GM18868 (cell line): ENCODE measurements around the gene ALX3.
A peak's percentile ranks its signal among the peaks of the same experiment; 100 is the strongest.
"Not testable (repeated sequence)": the region's sequence is repeated elsewhere in the genome, so short reads cannot be mapped to it uniquely, and the experiment has no call there.

ENCODE experiments used
- ATAC-seq: cut with Tn5 transposase; IDR thresholded peaks from one replicate; pipeline ENCODE4 v1.9.1; 2021; ENCODE audit warnings: mild to moderate bottlenecking, moderate library complexity; ENCODE audit not compliant: unreplicated experiment

The ALX3 gene

DNA sequence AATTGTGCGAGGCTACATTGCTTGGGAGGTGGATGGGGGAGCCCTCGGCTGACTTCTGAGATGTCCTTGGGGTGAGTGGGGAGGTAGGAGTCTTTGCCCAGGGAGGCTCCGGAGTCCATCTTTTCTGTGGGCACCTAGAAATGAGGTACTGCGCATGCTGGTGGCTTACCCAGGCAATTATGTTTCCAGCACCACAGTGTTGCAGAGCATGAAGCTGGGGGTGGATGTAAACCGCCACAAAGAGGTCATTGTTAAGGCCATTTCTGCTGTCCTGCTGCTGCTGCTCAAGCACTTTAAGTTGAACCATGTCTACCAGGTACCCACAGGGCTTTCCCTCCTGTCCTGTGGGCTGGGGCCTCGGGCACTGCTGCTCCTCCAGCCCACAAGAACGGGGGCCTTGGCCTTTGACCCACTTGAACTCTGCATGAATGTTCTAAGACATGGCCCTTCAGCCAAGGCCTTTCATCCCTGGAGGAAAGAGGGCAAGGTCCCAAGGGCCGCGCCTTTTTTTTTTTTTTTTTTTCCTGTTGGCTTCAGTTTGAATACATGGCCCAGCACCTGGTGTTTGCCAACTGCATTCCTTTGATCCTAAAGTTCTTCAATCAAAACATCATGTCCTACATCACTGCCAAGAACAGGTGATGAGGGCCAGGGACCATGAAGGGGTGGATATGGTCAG, 21.4 kb downstream of the ALX3 start:
- no peak for ATAC-seq

DNA sequence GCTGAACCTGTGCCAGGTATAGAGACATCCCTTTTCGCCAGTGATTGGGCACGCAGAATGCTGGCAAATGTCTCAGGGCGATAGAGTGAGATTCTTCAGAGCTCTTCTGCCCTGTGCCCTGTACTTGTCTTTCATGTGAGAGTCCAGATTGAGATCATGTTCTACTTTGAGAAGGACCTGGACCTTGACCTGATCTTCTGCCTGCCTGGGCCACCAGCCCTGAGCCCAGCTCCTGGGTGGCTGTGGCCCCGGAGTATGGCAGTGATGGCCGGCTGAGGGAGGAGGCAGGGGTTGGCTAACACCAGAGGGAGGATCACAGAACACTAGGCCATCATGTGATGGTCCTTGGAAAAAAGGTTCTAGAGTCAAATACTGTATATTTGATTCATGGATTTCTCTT, 22.2 kb downstream of the ALX3 start:
- ATAC-seq: no peak

DNA sequence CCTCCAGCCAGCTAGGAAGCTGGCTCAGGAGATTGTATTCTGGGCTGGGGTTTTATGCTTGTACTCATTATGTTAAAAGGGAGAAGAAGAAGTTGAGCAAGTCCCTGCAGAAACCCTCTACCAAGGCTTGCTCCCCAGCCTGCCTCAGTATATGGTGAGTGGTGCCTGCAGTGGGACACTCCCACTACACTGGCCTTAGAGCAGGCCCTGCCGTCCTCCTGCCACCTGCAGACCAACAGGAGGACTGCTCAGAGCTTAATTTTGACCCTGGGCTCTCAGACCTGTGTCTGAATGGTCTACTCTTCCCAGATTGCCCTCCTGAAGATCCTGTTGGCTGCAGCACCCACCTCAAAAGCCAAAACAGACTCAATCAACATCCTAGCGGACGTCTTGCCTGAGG, 23.0 kb downstream of the ALX3 start:
- no peak for ATAC-seq

DNA sequence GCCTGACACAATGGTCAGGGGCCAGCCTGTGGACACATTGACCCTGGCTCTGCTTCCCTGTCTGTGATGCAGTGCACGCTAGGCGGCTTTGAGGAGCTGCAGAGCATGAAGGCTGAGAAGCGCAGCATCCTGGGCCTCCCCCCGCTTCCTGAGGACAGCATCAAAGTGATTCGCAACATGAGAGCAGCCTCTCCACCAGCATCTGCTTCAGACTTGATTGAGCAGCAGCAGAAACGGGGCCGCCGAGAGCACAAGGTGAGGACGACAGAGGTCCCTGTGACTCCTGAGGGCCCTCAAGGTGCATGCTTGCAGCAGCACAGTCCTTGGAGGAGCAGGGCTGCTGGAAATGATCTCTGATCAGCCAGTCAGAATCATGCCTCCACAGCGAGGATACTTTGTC, 27.5 kb downstream of the ALX3 start:
- no peak for ATAC-seq

DNA sequence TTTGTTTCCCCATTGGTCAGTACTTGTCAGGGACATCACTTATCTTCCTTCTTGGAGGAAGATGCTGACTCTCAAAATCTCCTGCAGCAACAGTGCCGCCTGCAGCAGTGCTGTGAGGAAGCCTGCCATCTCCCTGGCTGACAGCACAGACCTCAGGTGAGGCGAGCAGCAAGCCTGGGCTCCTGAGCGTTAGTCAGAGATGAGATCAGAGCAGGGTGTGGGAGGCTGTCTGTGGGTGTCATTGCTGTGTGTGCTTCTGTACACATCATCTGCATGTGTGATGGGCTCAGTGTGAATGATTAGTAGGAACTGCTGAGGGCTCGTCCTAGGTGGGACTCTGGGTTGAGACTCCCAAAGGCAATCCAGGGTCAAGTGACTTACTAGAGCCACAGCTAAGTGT, 29.9 kb downstream of the ALX3 start:
- ATAC-seq: no peak

DNA sequence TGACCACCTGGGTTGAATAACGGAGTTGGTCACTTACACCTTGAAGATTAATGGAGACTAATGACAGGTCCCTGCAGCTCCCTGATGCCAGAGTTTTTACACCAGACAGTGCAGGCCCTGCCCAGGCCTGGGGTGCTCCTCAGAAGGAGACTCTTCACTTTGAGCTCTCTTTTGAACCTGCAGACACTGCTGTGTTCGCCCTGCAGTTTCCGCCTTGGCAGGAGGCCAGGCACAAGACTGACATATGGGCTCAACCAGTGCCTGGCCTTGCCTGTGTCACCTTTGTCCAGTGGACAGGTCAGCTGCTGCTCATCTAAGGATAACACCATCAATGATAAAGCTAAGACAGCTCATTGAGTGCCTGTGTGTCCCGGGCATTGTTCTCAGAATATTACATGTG, 30.8 kb downstream of the ALX3 start:
- no peak for ATAC-seq

DNA sequence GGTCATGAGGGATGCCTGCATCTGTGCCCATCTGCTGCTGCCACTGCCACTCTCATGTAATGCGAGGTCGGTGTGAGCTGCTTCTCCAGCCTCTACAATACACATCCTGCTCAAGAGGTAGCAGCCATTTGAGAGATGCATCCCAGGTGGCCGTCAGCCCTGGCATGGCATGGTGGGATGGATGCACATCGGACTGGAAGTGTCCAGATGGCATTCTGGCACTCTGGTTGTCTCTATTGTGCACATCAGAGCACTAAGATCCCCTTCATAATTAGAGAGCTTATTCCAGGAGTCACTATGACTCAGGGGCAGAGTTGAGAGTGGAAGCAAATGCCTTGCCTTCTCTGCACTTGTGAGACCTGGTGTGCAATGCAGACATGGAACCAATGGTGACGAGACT, 32.2 kb downstream of the ALX3 start:
- no peak for ATAC-seq

DNA sequence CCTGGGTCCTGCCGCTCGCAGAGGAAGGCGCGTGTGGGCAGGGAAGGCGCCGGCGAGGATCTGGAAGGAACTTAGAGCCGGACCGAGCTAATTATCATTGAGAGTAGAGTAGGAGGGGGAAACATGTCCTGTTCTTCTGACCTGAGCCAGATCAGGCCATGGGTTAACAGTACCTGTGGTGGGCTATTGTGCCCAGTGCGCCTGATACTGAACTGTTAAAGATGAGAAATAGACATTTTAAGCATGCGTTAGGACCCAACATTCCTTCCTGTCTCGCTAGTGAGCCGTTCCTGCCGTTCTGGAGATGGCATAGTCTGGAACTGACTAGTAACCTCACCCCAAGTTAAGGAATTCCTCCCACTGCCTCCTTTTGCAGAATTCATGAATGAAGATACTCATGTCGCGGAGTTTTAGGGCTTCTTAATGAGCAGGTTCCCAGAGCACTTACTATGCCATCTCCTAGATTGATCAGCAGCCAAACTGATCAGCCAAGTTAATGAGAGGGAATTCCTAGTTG, 35.2 kb downstream of the ALX3 start:
- no peak for ATAC-seq

DNA sequence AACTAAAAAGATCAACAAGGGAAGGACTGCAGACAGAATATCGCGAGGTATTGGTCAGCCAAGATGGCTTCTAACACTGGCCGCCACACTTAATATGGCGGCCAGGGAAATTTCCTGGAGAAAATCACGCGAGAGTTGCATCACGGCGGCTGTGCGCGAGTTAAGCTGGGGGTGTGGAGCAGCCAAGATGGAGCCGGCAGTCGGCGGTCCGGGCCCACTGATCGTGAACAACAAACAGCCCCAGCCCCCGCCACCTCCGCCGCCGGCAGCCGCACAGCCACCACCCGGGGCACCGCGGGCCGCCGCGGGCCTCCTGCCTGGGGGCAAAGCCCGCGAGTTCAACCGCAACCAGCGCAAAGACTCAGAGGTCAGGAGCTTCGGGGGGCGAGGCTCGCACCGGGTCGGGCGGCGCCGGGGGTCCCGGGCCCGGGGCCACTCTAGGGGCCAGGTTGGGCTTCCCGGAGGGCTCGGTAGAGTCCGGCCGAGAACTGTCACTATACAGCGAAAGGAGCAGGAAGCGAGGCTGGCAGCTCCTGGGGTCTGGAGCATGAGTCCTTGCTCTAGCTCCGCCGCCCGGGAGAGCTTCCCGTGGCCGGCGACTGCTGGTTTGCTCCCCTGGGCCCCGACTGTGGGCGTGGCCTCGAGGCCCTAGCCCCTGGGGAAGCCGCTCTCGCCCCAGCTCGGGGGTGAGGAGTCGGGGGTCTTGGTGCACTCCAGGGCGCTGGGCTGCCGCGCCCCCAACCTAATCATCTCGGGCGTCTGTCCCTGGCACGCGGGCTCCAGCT, 35.8 kb downstream of the ALX3 start, which contains the start of gene STRIP1:
Gene STRIP1 (plus strand): TSS at position 174 of the 785 bp plus-strand sequence. CDS start 14 bp downstream, at position 188.
- peak; percentile 93 for ATAC-seq

DNA sequence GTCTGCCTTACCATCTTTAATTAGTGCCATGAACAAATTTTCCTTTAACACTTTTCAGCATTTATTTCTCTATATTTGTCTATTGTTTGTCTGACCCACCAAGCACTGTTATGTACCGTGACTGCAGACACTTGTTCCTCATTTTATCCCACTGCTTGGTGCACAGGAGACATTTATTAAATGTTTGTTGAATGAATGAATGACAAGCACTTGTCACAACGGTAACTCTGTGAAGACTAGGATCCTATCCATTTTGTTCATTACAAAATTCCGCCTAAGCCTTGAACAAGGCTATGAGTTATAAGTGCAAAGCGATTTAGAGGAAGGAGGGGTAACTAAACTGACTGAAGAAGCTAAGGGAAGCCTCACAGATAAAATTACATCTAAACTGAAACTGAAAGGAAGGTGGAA, 36.4 kb downstream of the ALX3 start:
- ATAC-seq: no peak

DNA sequence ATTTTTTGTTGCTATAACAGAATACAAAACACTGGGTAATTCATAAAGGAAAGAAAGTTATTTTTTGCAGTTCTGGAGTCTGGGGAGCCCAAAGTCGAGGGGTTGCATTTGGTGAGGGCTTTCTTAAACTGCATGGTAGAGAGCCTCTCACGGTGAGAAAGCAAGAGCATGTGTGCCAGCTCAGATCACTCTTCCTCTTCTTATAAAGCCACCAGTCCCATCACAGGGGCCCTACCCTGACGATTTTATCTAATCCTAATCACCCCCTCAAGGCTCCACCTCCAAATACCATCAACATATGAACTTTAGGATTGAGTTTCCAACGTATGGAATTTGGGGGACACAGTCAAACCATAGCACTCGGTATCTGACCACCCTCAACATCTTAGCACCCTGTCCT, 37.1 kb downstream of the ALX3 start:
- no peak for ATAC-seq

DNA sequence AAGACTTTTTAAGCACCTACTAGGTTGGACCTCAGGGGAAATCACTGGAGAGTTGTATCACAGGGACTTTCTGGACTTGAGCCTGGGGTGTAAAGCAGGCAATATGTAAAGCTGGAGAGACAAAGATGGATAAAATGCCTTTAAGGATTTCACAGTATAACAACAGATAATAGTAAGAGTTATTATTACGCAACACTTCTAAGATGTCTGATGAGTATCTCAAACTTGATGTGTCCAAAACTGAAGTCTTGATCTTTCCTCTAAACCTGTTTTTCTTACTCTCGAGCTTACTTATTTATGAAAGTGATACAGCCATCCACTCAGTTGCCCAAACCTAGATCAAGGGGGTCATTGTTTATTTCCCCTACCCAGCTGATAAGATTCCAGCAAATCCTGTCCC, 38.1 kb downstream of the ALX3 start:
- ATAC-seq: no peak

DNA sequence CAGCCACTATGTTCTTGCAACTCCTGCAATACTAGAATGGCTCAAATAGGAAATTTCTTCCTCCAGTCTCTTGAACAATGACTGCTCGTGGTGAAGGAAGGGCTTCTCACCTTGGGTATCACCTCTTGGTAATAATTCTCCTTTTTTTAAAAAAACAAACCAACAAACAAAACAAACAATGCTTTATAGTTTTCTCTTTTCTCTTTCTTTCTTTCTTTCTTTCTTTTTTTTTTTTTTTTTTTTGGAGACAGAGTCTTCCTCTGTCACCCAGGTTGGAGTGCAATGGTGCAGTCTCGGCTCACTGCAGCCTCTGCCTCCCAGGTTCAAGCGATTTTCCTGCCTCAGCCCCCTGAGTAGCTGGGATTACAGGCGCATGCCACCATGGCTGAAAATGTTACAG, 39.8 kb downstream of the ALX3 start:
- ATAC-seq: not testable (repeated sequence)

DNA sequence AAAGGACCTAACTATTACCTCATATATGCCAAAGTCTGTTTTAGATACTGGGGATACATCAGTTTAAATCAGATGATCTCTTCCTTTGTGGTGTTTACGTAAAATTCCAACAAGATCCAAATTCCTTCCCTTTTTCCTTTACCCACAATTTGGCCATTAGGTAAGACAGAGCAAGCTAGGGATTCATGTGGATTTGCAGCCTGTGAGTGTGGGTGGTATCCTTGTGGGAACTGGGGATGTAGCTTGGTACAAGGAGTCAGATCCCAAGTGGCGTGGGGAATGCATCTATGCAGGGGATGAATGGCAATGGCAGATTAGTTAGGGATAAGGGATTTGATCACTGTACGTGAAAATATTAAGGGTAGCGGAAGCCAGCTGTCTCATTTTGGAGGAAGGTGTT, 45.9 kb downstream of the ALX3 start:
- ATAC-seq: no peak

DNA sequence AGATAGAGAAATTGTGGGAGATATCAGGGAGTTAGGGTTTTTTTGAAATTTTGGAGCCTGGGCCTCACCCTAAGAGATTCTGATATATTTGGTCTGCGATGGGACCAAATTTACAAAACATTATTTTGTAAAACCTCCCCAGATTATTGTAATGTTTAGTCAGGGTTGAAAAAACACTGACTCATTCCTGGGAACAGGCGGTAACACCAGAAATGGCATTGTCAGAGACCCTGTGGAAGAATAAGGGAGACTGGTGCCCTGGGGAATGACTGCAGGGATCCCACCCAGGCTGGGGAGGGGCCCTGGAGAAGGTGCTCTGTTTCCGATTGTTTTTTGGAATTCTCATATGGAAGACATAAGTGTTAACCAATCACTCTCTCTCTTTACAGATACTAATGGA, 49.2 kb downstream of the ALX3 start:
- ATAC-seq: no peak

DNA sequence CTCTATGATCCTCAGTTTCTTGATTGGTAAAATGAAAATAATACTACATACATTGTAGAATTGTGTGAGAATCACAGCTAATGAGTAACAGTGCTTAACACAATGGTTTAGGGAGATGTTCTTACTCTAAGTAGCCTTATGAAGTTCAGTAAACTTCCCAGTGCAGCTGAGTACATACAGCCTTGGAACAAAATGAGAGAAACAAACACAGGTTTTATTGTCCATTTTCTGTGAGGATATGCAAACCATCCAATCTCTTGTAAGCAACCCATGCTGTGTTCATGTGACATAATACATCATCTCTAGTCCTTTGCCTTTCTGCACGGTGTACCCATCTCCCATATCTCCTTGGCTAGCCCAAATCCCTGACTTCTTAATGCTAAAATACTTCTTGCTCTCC, 50.7 kb downstream of the ALX3 start:
- no peak for ATAC-seq

DNA sequence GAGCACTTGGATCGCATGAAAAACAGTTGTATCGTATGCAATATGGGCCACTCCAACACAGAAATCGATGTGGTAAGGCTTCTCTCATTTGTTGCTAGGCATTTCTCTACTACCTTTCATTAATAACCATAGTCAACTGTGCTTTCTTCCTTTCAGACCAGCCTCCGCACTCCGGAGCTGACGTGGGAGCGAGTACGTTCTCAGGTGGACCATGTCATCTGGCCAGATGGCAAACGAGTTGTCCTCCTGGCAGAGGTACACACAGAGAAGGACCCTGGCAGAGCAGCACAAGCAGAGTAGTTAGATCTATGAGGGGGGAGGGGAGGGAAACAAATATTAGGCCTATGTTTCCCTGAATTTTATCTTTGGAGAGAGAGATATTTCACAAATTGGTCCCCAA, 52.1 kb downstream of the ALX3 start:
- no peak for ATAC-seq

DNA sequence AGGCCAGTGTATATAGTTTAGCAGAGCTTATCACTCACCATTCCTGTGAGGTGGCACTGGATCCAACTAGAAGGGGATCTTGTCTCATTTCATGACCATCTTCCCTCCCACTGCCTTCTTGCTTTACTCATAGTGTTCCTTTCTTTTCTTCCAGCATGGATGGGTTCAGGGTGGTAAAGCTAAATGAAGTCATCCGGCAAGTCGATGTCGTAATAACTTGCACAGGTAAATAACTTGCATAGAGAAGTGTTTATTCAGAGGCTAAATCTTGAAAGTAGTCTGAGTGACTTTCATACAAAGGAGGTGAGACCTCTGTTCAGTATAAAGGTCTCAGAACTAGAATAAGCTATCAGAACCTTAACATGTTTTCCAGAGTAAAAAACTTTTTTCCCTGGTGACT, 52.7 kb downstream of the ALX3 start:
- ATAC-seq: no peak

DNA sequence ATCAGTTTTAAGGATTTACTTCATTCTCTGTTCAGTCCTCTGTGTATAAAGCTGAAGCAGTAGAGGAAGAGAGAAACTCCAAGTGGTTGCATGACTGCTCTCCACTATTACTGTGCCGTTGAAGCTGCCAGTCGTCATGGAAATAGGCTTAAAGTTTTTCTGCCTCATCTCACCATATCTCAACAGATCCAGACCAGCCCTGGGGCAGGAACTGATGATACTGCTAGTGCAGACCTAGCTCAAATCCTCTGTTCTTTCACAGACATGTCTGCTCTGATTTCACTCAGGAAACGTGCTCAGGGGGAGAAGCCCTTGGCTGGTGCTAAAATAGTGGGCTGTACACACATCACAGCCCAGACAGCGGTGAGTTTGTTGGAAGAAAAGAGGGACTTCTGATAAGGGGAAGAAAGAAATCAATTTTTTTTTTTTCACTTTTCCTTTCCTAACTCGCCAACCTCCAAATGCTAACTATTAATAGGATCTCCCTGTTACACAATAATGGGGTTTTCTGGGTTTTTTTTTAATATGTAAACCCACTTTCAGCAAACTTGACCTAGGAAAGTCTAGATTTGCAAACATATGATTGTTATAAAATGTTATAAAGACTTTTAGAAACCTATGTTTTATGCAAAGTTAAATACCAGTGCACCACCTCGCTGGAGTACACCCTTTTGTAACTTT, 58.2 kb downstream of the ALX3 start:
- ATAC-seq: peak; percentile 69

DNA sequence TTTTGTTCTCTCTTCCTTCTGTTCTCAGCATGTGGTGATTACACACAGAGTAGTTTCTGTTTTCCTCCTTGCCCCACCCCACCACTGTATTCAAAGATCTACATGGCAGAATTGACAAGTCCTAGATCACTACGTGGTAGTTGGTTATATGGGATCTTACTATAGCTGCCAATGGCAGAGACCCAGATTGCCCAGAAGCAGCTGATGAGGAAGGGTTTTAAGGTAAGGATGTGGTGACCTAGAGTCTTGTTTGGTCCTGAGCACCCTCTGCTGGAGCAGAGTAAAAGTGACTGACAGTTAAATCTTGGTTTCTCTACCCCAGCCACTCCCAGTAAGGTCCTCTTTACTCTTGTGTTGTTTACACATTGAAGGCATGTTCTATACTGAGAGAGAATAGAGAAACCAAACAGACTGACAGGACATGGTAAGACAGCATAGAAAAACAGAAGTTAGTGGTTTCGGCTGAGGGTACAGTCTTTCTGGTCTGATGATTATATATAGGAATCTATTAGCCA, 58.9 kb downstream of the ALX3 start:
- peak; percentile 95 for ATAC-seq
